GM11168 (cell line): Measurements from ENCODE around the gene GBP7.
"Not testable (repeated sequence)": the region's sequence is repeated elsewhere in the genome, so short reads cannot be mapped to it uniquely, and the experiment has no call there.

Experiments
- in situ Hi-C: fragments of 300-500 bp; cut with MboI; formaldehyde crosslinking; loops from one replicate; pipeline ENCODE4 v1.12.0; 2022; ENCODE audit warnings: low sequenced_read_pairs; ENCODE audit not compliant: unreplicated experiment

The GBP7 gene

DNA sequence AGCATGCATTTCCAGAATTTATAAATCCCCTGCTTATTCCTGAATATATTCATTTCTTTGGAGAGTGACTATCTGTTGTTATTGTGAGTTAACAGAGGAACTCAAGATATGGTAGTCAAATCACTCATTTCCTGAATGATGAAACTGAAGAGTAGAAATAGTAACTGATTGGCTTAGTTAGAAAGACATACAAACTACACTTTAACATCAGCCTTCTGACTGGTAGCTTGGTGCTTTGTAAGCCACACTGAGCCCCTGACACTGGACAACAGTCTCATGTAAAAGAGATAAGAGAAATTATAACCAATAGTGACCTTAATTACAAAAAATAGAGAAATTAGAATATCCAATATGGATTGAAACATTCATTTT, 4.8 kb downstream of the GBP7 start:
- in situ Hi-C loops, result no loop called here

DNA sequence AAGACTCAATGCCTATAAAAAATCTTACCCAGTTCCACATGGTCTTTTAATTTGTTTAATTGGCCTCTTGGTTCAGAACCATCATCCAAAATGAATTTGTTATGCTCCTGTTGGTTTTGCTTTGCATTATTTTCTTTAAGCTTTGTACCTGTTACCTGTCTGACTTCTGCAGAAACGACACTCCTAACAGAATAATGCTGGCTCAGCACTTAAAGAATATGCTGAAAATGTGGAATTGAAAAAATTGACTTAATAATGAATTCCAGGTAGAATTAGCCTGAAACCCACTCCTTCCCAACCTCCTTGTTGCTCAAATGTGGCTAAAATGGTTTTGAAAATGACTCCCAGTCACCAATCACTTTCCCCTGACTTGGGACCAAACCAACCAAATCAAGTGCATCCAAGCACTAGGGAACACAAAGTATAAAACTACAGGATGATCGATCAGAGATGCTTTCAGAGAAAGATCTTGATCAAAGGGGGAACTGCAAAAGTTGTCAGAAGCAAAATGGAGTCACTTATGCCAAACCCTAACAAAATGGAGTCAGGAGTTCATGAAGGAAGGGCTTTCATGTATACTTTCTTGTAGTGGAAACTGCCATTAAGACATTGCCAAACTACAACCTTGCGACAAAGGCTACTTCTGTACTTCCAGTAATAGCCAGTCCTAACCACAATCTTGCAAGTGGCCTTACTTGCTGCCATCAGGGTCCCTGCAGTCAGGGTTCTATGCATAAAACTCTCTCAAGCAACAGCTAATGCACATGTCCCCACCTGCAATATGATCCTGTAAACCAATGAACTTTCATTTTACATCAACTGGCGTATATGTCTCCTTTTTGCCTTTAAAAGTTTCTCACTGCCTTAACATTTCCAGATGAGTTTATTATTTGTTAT, 5.4 kb downstream of the GBP7 start:
- in situ Hi-C loops, result no loop called here

DNA sequence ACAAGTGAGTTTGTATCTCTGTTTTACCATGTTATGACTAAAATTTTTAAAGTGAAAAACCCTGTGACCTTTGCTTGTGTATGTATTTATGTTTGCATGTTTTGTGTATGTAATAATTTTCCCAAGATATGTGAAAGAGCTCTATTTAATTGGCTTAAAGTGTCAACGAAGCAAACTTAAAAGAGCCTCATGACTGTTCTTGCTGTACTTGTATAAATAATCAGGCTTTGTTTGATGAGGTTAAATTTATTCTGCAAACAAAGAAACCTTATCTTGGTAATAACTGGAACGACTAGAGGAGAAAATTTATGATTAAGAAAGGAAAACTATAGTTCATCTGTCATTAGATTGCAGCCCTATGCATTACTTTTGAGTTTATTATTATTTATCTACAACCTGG, 6.6 kb downstream of the GBP7 start:
- in situ Hi-C loops, result no loop called here

DNA sequence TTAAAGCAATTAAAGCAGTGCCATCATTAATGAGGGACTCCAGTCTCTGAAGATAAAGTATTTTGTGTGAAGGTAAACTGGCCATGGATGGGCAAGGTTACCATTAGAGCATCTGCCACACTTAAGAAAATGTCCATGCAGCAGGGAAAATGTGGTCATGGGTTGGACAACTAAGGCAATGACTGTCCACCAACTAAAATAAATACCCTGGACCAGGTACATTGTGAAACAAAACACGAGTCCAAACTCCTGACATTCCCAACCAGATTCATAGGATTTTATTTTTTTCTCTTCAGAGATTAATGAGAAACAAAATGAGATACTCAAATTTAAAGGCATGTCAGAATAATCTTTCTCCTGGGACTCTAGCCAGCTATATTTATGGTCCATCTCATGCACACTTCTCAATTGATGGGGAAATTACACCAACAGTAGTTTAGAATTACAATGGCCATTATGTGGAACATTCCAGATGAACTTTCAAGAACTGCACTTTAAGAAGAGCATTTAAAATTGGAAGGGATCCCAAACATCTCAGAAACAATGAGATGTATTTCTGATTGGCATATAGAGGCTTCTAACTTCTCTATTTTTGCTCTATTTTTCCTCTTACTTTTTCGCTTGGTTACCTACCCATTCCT, 8.1 kb downstream of the GBP7 start:
- in situ Hi-C loops, result no loop called here

DNA sequence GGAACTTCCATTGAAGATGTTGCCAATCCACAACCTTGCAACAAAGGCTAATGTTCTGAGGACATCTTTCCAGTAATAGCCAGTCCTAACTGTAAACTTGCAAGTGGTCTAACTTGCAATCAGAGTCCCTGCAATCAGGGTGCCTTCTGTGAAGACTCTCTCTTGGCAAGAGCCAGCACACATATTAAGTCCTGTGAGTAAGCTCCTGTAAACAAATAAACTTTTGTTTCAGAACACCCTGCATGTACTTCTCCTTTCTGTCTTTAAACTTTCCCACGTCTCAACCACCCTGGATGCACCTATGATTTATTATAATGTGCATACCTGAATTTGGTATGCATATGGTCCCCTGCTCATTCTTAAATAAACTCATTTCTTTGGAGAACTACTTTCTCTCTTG, 9.1 kb downstream of the GBP7 start:
- in situ Hi-C loops, result no loop called here

DNA sequence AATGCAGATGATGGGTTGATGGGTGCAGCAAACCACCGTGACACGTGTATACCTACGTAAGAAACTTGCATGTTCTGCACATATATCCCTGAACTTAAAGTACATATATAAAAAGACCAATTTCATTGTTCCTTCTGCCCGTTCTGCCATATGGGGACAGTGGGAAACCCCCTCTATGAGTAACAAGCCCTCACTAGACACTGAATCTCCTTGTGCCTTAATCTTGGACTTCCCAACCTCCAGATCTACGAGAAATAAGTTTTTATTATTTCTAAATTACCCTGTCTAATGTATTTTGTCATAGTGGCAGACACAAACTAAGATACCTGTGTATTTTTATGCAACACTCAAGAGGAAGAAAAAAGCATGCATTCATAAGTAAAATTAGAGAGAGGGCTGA, 10.0 kb downstream of the GBP7 start:
- in situ Hi-C loops, result no loop called here

DNA sequence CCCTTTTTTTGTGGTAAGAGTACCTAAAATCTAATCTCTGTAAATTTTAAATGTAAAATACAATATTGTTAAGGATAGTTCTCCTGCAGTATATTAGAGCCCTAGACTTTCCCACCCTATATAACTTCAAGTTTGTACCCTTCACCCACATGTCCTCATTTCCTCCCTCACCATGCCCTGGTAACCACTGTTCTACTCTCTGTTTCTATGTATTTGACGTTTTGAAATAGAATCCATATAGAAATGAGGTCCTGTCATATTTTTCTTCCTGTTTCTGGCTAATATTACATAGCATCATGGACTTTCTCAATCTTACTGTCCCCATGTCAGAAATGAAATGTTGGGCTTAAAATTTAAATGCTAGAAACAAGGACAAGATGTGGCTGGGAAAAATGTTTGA, 24.8 kb downstream of the GBP7 start:
- in situ Hi-C loops, result no loop called here

DNA sequence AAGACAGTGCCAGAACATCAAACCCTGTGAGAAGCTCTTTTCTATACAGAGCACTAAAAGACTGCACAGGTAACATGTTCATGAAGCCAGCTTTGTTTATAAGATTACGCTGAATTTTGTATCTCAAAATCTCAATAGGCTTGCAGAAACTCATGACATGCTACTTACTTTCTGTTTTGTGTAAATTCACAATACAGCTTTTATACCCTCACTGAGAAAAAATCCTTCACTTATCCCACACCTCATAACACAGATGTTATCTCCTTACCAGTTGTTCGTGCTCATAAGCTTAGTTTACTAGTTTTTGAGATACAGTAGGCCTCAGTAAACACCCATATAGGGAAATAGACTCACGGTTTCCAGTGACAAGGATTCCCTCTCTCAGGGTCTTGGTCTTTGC, 25.8 kb downstream of the GBP7 start:
- in situ Hi-C loops, result no loop called here

DNA sequence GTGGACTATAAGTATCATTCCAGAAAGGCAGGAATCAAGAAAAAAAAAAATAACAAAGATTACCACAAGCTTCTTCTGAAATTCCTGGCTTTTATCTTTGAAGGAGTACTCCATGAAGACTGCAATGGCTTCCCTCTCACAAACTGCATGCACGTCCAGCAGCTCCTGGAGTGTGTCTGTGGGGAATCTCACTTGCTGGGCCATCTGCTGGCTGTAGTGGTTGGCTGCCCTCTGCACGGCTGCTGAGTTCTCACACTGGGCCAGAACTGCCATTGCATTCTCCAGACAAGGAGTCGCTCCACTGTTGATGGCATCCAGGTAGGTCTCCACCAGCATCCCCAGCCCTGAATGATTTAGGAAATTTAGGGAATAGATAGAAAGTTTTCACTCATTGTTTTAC, 26.6 kb downstream of the GBP7 start:
- in situ Hi-C loops, result no loop called here

DNA sequence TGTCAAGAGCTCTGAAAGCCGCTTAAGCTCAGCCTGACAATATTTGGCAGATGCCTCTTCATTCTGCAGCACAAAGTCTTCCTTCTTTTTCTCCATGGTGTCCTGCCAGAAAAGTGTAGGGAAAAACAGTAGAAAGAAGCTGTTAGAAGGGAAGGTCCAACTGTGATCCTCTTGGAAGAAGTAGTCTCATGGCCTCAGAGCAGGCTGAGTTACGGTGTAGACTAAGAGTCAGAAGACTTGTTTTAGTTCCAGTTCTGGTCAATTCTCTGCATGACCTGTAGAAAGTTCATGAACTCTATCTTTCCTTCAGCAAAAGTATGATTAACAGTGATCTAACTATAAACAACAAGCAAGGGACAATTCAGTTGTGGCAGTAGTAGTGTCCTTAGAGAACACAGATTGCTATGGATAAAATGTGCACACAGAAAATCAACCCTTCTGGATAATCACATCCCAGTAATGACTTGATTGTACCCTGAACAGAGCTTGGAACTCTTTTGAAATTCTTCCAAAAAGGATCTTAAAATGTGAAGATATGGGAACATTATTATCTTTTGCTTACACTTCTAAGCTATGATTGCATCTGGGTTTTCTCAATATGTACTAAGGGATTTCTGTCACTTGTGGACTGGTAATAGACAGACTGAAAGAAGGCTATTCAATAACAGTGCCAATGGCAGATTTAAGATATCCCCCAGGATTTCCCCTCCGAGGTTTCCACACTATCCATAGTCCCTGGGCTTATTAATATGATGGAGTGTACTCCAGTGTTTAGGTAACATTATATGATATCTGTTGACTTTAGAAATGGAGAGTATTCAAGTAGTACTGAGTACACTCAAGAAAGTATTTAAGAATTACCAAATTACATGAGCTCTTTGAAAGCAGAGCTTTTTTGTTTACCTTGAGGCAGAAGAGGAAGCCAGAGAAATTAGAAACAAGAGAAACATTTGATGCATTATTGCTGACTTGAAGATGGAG, 27.8 kb downstream of the GBP7 start:
- in situ Hi-C loops, result no loop called here

DNA sequence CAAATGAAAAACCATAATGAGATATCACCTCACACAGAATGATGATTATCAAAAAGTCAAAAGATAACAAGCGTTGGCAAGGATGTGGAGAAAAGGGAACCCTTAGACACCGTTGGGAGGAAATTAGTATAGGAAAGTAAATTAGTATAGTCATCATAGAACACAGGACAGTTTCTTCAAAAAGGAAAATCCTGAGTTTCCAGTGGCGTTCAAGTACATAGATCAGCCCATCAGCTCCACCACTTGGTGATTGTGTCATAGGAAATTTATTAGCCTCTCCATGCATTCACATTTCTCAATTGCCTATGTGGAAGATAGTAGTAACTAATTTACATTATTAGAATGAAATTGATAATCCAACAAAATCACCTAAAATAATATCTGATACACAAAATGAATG, 29.1 kb downstream of the GBP7 start:
- in situ Hi-C loops, result no loop called here

DNA sequence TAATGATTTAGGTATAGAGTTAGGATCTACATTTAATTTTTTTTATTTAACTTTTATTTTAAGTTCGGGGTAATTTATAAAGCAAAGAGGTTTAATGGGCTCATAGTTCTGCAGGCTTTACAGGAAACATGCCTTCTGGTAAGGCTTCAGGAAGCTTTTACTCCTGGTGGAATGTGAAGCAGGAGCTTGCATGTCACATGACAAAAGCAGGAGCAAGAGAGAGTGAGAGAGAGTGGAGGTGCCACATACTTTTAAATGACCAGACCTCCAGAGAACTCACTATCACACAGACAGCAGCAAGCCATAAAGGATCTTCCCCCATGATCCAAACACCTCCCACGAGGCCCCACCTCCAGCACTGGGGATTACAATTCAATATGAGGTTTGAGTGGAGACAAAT, 32.3 kb downstream of the GBP7 start:
- in situ Hi-C loops, result no loop called here

DNA sequence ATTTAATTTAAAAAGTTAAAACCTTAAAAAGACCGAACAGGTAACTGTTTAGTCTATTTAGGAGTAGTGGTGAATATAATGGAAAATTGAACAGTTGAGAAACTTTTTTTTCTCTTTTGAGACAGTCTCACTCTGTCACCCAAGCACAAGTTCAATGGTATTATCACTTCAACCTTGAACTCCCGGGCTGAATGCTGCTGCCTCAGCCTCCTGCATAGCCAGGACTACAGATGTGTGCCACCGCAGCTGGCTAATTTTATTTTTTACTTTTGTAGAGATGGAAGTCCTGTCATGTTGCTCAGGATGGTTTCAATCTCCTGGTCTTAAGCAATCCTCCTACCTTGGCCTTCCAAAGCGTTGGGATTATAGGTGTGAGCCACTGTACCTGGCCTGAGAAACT, 33.6 kb downstream of the GBP7 start:
- in situ Hi-C loops, result no loop called here

DNA sequence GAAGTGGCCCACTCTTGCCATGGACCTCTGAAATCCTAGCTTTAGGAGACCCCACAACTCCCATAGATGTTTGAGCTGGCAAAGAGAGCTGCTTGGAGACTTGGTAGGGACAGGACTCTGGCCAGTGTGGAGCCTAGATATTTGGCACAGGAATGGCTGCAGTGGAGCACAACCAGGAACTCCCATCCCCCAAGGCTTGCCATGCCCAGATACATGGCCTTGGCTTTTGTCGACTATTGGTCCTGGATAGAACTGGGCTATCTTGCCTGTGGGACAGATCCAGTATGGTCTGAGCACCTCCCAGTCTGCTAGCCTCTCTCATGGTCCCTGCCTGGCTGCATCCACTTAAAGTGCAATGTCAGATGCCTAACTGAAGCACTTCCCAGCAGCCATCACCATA, 42.1 kb downstream of the GBP7 start:
- in situ Hi-C loops, result no loop called here

DNA sequence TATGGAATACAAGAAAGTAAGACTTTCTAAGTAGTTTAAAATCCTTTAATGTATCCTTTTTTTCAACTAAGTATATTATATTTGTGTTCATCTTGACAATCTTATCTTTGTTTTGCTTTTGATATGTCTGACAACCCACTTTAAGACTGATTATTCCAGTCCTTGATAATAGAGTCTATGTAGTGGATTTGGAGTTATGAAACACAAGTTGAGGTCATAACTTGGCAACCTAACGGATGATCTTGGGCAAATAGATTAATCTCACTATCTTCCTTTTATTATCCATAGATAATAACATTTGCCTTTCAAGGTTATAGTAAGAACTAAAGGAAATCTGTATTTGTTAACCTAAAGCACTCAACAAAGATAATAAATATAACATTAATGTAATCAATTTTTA, 45.1 kb downstream of the GBP7 start:
- in situ Hi-C loops, result no loop called here

DNA sequence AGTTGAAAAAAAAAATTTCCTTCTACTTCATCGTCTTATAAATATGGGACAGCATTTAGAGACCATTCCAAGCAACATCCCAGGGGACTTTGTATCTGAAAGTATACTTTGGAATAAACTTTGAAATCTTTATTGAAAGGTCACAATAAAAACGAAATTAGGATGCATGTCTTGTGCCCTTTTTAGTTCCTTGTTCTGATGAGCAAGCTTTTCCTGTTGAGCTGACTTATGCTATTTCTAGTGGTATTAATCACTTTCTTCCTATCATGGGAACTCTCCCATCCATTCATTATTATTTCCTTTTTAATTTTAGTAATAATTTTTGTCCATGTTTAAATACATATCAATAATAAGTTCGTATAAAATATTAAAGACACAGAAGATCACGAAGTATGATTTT, 45.9 kb downstream of the GBP7 start:
- in situ Hi-C loops, result no loop called here

DNA sequence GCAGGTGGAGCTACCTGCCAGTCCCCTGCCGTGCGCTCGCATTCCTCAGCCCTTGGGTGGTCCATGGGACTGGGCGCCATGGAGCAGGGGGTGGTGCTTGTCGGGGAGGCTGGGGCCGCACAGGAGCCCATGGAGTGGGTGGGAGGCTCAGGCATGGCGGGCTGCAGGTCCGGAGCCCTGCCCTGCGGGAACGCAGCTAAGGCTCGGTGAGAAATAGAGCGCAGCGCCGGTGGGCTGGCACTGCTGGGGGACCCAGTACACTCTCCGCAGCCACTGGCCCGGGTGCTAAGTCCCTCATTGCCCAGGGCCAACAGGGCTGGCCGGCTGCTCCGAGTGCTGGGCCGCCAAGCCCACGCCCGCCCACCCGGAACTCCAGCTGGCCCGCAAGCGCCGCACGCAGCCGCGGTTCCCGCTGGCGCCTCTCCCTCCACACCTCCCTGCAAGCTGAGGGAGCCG, 47.8 kb downstream of the GBP7 start:
- in situ Hi-C loops, result not testable (repeated sequence)

DNA sequence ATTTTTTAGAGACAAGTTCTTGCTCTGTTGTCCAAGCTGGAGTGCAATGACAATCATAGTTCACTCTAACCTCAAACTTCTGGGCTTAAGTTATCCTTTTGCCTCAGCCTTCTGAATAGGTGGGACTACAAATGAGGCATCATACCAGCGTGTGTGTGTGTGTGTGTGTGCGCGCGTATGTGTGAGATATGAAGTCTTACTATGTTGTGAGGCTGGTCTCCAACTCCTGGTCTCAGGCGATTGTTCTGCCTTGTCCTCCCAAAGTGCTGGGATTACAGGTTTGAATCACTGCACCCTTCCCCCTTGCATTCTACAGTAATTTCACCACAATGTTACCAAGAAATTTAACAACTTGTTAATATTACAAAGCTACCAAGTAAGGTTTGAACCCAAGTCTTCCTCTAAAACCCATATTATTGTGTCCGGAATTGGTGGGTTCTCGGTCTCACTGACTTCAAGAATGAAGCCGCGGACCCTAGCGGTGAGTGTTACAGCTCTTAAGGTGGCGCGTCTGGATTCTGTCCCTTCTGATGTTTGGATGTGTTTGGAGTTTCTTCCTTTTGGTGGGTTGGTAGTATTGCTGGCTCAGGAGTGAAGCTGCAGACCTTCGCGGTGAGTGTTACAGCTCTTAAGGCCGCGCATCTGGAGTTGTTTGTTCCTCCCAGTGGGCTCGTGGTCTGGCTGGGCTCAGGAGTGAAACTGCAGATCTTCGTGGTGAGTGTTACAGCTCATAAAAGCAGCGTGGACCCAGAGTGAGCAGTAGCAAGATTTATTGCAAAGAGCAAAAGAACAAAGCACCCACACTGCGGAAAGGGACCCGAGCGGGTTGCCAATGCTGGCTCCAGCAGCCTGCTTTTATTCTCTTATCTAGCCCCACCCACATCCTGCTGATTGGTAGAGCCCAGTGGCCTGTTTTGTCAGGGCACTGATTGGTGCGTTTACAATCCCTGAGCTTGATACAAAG, 48.9 kb downstream of the GBP7 start:
- in situ Hi-C loops, result not testable (repeated sequence)

DNA sequence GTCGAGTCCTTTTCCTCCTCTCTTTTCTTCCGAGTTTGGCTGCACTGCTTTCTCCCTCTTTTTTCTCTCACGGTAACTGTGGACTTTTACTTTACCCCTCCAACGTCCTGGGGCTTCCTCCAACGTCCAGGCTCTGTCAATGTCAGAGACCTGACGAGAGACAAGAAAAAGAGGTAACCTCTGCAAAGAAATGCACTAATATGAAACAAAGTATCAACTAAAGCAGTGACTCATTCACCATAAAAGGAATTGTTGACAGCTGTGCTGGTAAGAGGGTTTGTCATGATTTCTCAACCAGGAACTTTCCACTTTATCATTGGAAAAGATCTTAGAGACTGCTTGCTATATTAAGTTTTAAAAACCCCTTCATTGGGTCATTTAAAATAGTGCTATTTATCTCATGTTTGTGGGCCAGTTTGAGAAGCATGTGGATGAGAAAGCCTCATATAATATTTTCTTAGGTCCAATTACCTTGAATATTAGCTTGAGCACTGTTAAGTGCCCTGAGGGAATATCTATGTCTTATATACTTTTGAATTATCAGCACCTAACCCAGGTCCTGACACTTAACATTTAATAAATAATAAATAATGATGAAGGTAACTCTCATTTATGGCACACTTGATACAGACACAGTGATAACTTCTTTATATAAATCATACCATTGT, 49.8 kb downstream of the GBP7 start, which contains the start of gene GBP2:
GBP2 (minus strand) TSS at position 202 of the 668 bp plus-strand sequence. CDS start 4,148 bp downstream, outside the sequence.
- in situ Hi-C loops, result no loop called here
